H1 (cell line): ENCODE data around the gene TFB1M. TPM values are rescaled to one million over a fixed set of nuclear protein-coding genes. Genes with fewer than 3 reads are reported as not detected.

Experiments used
- CTCF ChIA-PET: fragments of 300-600 bp; sonication (Branson Sonifier 250); formaldehyde crosslinking; loops from one replicate; lab custom pipeline; 2021; ENCODE audit not compliant: partially characterized antibody; lab: Charles Lee
- POLR2A ChIA-PET: fragments of 300-600 bp; sonication (Branson Sonifier 250); formaldehyde crosslinking; loops from one replicate; lab custom pipeline; 2021; ENCODE audit warnings: inconsistent platforms; ENCODE audit not compliant: partially characterized antibody; lab: Charles Lee
- DNase-seq, 2 experiments: peaks; one replicate each; pipeline versions ENCODE4 v3.0.0 to v3.0.0-alpha.2; 2010 to 2022; ENCODE audit warnings: low spot score in 2 of 2, low read depth in 1 of 2, mixed read lengths in 1 of 2
- FAIRE-seq: peaks from 2 replicates; lab custom pipeline; 2011; peaks lifted over from hg19 to GRCh38; lab: Jason Lieb, UNC
- H2AFZ ChIP-seq: 2 replicates; pipeline ENCODE4 v1.8.1; 2012; ENCODE audit warnings: low read length, inconsistent platforms
- H2AK5ac ChIP-seq: 2 replicates; pipeline ENCODE4 v1.6.1; 2013; ENCODE audit warnings: low read depth, low read length
- H2BK120ac ChIP-seq: replicated peaks from 2 replicates; pipeline ENCODE3; 2013; ENCODE audit warnings: low read depth, low read length, inconsistent platforms
- H2BK12ac ChIP-seq: 2 replicates; pipeline ENCODE4 v1.6.1; 2013; ENCODE audit warnings: low read depth, low read length
- H2BK15ac ChIP-seq: 2 replicates; pipeline ENCODE4 v1.6.1; 2013; ENCODE audit warnings: low read length
- H2BK20ac ChIP-seq: 2 replicates; pipeline ENCODE4 v1.6.1; 2013; ENCODE audit warnings: low read length
- H2BK5ac ChIP-seq: 2 replicates; pipeline ENCODE4 v1.6.1; 2013; ENCODE audit warnings: low read depth, low read length
- H3K14ac ChIP-seq: 2 replicates; pipeline ENCODE4 v1.6.1; 2013; ENCODE audit warnings: inconsistent platforms; ENCODE audit not compliant: insufficient read length
- H3K18ac ChIP-seq: 2 replicates; pipeline ENCODE4 v1.6.1; 2013; ENCODE audit warnings: low read length; ENCODE audit errors: extremely low read depth
- H3K23ac ChIP-seq: 2 replicates; pipeline ENCODE4 v1.6.1; 2013; ENCODE audit warnings: inconsistent platforms; ENCODE audit not compliant: insufficient read length
- H3K23me2 ChIP-seq: 2 replicates; pipeline ENCODE4 v1.6.1; 2013; ENCODE audit warnings: low read depth, low read length
- H3K27ac ChIP-seq: 2 replicates; pipeline ENCODE4 v1.6.1; 2011; ENCODE audit warnings: low read depth, low read length, inconsistent platforms
- H3K27me3 ChIP-seq, 4 experiments: replicated peaks in 1 of 4; 1 replicate in 1 of 4; 2 replicates in 3 of 4; pipeline versions ENCODE4 v1.6.1 to v1.8.1; 2011 to 2013; ENCODE audit warnings: low read length in 3 of 4, mild to moderate bottlenecking in 3 of 4, inconsistent platforms in 2 of 4, mixed read lengths in 2 of 4, moderate library complexity in 1 of 4; ENCODE audit not compliant: control insufficient read depth in 3 of 4, insufficient read depth in 3 of 4; ENCODE audit errors: extremely low read depth in 1 of 4
- H3K36me3 ChIP-seq, 4 experiments: 2 replicates each; pipeline versions ENCODE4 v1.6.1 to v1.8.1; 2011 to 2013; ENCODE audit warnings: mild to moderate bottlenecking in 4 of 4, low read length in 3 of 4, moderate library complexity in 2 of 4, control low read depth in 1 of 4, inconsistent platforms in 1 of 4; ENCODE audit not compliant: insufficient read depth in 4 of 4, control insufficient read depth in 2 of 4
- H3K4ac ChIP-seq: replicated peaks from 2 replicates; pipeline ENCODE3; 2013; ENCODE audit warnings: low read length, low read depth, mixed read lengths, inconsistent platforms; ENCODE audit not compliant: insufficient read length
- H3K4me1 ChIP-seq, 4 experiments: replicated peaks in 1 of 4; 1 replicate in 1 of 4; 2 replicates in 3 of 4; pipeline versions ENCODE4 v1.6.1 to v1.8.1; 2011 to 2013; ENCODE audit warnings: low read length in 3 of 4, inconsistent platforms in 2 of 4, mixed read lengths in 1 of 4; ENCODE audit not compliant: insufficient read depth in 4 of 4, control insufficient read depth in 3 of 4
- H3K4me2 ChIP-seq, 2 experiments: 2 replicates each; pipeline versions ENCODE4 v1.6.1 to v1.8.1; 2011 to 2013; ENCODE audit warnings: low read depth in 2 of 2, low read length in 2 of 2, control low read depth in 1 of 2, inconsistent platforms in 1 of 2, mild to moderate bottlenecking in 1 of 2; ENCODE audit not compliant: insufficient read depth in 1 of 2
- H3K4me3 ChIP-seq, 4 experiments: fragments of 200-600, 300-600 bp in 1 of 4; sonication (generic), shearing (Covaris generic), sonication (Bioruptor Twin) in 1 of 4; 2 replicates each; pipeline versions ENCODE4 v1.5.1 to v1.8.1; 2011 to 2016; ENCODE audit warnings: low read length in 4 of 4, low read depth in 3 of 4, control low read depth in 2 of 4, inconsistent platforms in 2 of 4, mild to moderate bottlenecking in 2 of 4, mixed read lengths in 1 of 4, moderate library complexity in 1 of 4; ENCODE audit not compliant: insufficient read depth in 2 of 4; ENCODE audit errors: extremely low read depth in 1 of 4
- H3K56ac ChIP-seq: replicated peaks from 2 replicates; pipeline ENCODE3; 2013; ENCODE audit warnings: low read depth, mild to moderate bottlenecking, mixed read lengths, low read length, inconsistent platforms; ENCODE audit not compliant: insufficient read length
- H3K79me1 ChIP-seq: 2 replicates; pipeline ENCODE4 v1.6.1; 2013; ENCODE audit warnings: low read depth, low read length, control low read depth
- H3K79me2 ChIP-seq, 2 experiments: 2 replicates each; pipeline versions ENCODE4 v1.6.1 to v1.8.1; 2012 to 2013; ENCODE audit warnings: low read length in 2 of 2, mild to moderate bottlenecking in 2 of 2, inconsistent platforms in 1 of 2; ENCODE audit not compliant: insufficient read depth in 2 of 2, control insufficient read depth in 1 of 2
- H3K9ac ChIP-seq, 4 experiments: replicated peaks in 1 of 4; 1 replicate in 1 of 4; 2 replicates in 3 of 4; pipeline versions ENCODE4 v1.6.1 to v1.8.1; 2011 to 2013; ENCODE audit warnings: low read depth in 3 of 4, low read length in 3 of 4, control low read depth in 2 of 4, mild to moderate bottlenecking in 2 of 4, moderate library complexity in 2 of 4, inconsistent platforms in 1 of 4; ENCODE audit errors: extremely low read depth in 1 of 4
- H3K9me3 ChIP-seq, 2 experiments: 2 replicates each; pipeline versions ENCODE4 v1.6.1 to v1.8.1; 2012 to 2013; ENCODE audit warnings: mild to moderate bottlenecking in 2 of 2, moderate library complexity in 2 of 2, control low read depth in 1 of 2, inconsistent platforms in 1 of 2, low read depth in 1 of 2, low read length in 1 of 2, mixed read lengths in 1 of 2; ENCODE audit not compliant: insufficient read depth in 2 of 2
- H4K20me1 ChIP-seq, 2 experiments: replicated peaks in 1 of 2; 2 replicates each; pipeline versions ENCODE3 to v1.8.1; 2011 to 2013; ENCODE audit warnings: inconsistent platforms in 2 of 2, low read length in 2 of 2, mild to moderate bottlenecking in 1 of 2; ENCODE audit not compliant: insufficient read depth in 2 of 2, control insufficient read depth in 1 of 2
- H4K5ac ChIP-seq: 2 replicates; pipeline ENCODE4 v1.6.1; 2013; ENCODE audit warnings: low read length, low read depth, mixed read lengths, inconsistent platforms; ENCODE audit not compliant: insufficient read length
- H4K8ac ChIP-seq: 2 replicates; pipeline ENCODE4 v1.8.0; 2013; ENCODE audit warnings: mild to moderate bottlenecking, moderate library complexity, low read length, inconsistent platforms; ENCODE audit not compliant: insufficient read depth; ENCODE audit errors: extremely low read depth
- H4K91ac ChIP-seq: replicated peaks from 2 replicates; pipeline ENCODE3; 2013; ENCODE audit warnings: low read length, mixed read lengths, inconsistent platforms; ENCODE audit not compliant: insufficient read length
- EP300 ChIP-seq, 2 experiments: IDR thresholded peaks; 1 replicate in 1 of 2; 2 replicates in 1 of 2; pipeline ENCODE4 v1.6.1; 2011 to 2012; ENCODE audit warnings: low read depth in 2 of 2, low read length in 2 of 2, mild to moderate bottlenecking in 2 of 2, borderline replicate concordance in 1 of 2, inconsistent platforms in 1 of 2, moderate library complexity in 1 of 2
- GABPA ChIP-seq: IDR thresholded peaks from 2 replicates; pipeline ENCODE4 v1.6.1; 2011; ENCODE audit warnings: mild to moderate bottlenecking, low read length, moderate library complexity, borderline replicate concordance; ENCODE audit not compliant: insufficient read depth
- POLR2A ChIP-seq, 2 experiments: IDR thresholded peaks; 1 replicate in 1 of 2; 2 replicates in 1 of 2; pipeline ENCODE4 v1.6.1; 2011; ENCODE audit warnings: low read depth in 2 of 2, low read length in 2 of 2, mild to moderate bottlenecking in 2 of 2; ENCODE audit errors: control extremely low read depth in 1 of 2
- SIN3A ChIP-seq, 2 experiments: IDR thresholded peaks in 1 of 2; conservative IDR thresholded peaks in 1 of 2; 2 replicates each; pipeline ENCODE4 v1.6.1; 2011 to 2012; ENCODE audit warnings: low read length in 2 of 2, improper control_type of control experiment in 1 of 2, low read depth in 1 of 2, mild to moderate bottlenecking in 1 of 2
- WGBS, 2 experiments: shearing (Covaris generic) in 1 of 2; methylation state at CpG; one replicate each; pipeline versions ENCODE4 v1.1.6 to v1.1.7; 2013 to 2015; ENCODE audit warnings: low lambda C conversion rate in 2 of 2, mixed read lengths in 2 of 2, inconsistent platforms in 1 of 2, low coverage in 1 of 2, missing lambda C conversion rate in 1 of 2; ENCODE audit not compliant: insufficient replicate concordance in 2 of 2, insufficient coverage in 1 of 2, insufficient read length in 1 of 2; ENCODE audit errors: extremely low coverage in 1 of 2, missing lambda C conversion rate in 1 of 2; 5-methylcytosine and 5-hydroxymethylcytosine counted together
- polyA plus RNA-seq, 7 experiments: library from polyadenylated mRNA; depleted of rRNA in 3 of 7; stranded (reverse) in 5 of 7; unstranded in 2 of 7; fragments of >200 nt in 5 of 7; fragments of 200-250 nt in 2 of 7; gene quantifications; 1 replicate in 5 of 7; 2 replicates in 1 of 7; 4 replicates in 1 of 7; pipeline versions ENCODE4 v1.2.1 to v1.2.3, GENCODE V29; 2011 to 2013; ENCODE audit warnings: missing spikeins in 2 of 7, mixed read lengths in 2 of 7
- total RNA-seq: library from RNA; stranded (reverse); fragmentation: NEBNext Ultra II Directional; extraction: Animal tissue kit (Norgen Biotek cat#: 25700); gene quantifications from 2 replicates; pipeline ENCODE4 v1.2.1, GENCODE V29; 2021

Gene TFB1M
- total and polyA plus RNA-seq, 2 of the 8 experiments (the other 6 are each of a cell fraction or from before 2014, with no cell fraction given): 28.2 to 49.4 TPM

DNA sequence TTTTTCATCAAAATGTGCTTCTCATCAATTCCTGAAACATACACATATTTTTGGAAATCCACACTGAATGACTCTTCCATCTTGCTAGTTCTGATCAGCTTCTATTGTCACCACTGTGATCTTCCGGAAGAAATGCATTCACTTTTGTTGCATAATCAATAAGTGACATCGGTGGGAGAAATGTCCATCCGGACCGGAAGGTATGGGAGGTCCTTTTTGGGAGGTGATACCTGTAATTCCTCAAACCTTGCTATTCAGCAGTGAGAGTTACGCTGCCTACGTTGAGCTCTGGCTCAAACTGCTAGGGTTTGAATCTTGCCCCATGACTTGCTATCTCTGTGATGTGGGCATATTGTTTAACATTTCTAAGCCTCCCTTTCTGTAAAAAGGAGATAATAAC, 16.6 kb upstream of the TFB1M start:
- TF ChIP-seq SIN3A (conservative IDR thresholded peaks at IDR 0.05 in 1 of 2, IDR thresholded peaks at IDR 0.05 in 1 of 2; ENCODE audit: low read depth in 1 of 2, low read length in 2 of 2) (no peak), EP300 (IDR thresholded peaks at IDR 0.05; ENCODE audit: borderline replicate concordance in 1 of 2, low read depth in 2 of 2, low read length in 2 of 2) (no peak), POLR2A (IDR thresholded peaks at IDR 0.05; ENCODE audit: control extremely low read depth in 1 of 2, low read depth in 2 of 2, low read length in 2 of 2) (no peak), GABPA (no peak)
- DNase-seq (no peak), FAIRE-seq (no peak)
- no peak overlapping the region for H2AFZ ChIP-seq
- no peak overlapping the region for H3K14ac ChIP-seq
- H2BK5ac ChIP-seq: no peak overlapping the region
- H4K20me1 ChIP-seq: no peaks in the 10 kb centered on the region
- H3K36me3 ChIP-seq: no peaks in the 10 kb centered on the region
- H4K8ac ChIP-seq: no peak overlapping the region
- no peak overlapping the region for H3K27ac ChIP-seq
- no peaks in the 10 kb centered on the region for H3K79me2 ChIP-seq
- POLR2A ChIA-PET: no interaction called here
- no peaks in the 10 kb centered on the region for H3K9me3 ChIP-seq
- no peak overlapping the region for H2BK20ac ChIP-seq
- no peak overlapping the region for H4K91ac ChIP-seq
- H3K56ac ChIP-seq: no peak overlapping the region
- no peak overlapping the region for H3K4me2 ChIP-seq
- H2BK120ac ChIP-seq: no peak overlapping the region
- 89% methylated on average over 6 of the region's 6 CpGs; no CpG with 5 or more reads in 1 of the 2 experiments for WGBS, 2 experiments
- no peak overlapping the region for H2BK12ac ChIP-seq
- no peaks in the 10 kb centered on the region for H3K79me1 ChIP-seq
- CTCF ChIA-PET: interaction anchor here (0.6 to 2.5 kb wide), 6 partner anchors 9 to 167 kb away, joined by 3 to 14 read pairs (median 3); no protein-coding TSS in a partner anchor
- no peak overlapping the region for H3K23ac ChIP-seq
- H3K18ac ChIP-seq: no peak overlapping the region
- H4K5ac ChIP-seq: no peak overlapping the region
- H3K27me3 ChIP-seq: no peaks in the 10 kb centered on the region
- no peak overlapping the region for H2BK15ac ChIP-seq
- H3K23me2 ChIP-seq: no peaks in the 10 kb centered on the region; the same call in 1 of the 2 replicates
- H3K4me3 ChIP-seq: no peak overlapping the region
- H2AK5ac ChIP-seq: no peak overlapping the region
- no peak overlapping the region for H3K4ac ChIP-seq
- H3K9ac ChIP-seq: no peak overlapping the region
- H3K4me1 ChIP-seq: no peaks in the 10 kb centered on the region
